GM21447 (cell line): ENCODE results near the gene ACBD6.
A peak's percentile ranks its signal among the peaks of the same experiment; 100 is the strongest.
"Not testable (repeated sequence)": the region's sequence is repeated elsewhere in the genome, so short reads cannot be mapped to it uniquely, and the experiment has no call there.

Source experiments
- ATAC-seq: cut with Tn5 transposase; IDR thresholded peaks from one replicate; pipeline ENCODE4 v1.9.1; 2021; ENCODE audit not compliant: unreplicated experiment

Gene ACBD6

GRCh38 chr1:180489976-180490375 lies 12.4 kb downstream of the ACBD6 start:
- ATAC-seq = no peak

- no peak for ATAC-seq
These were observed 13.1 kb downstream of the ACBD6 start for GRCh38 chr1:180489313-180489712.

DNA sequence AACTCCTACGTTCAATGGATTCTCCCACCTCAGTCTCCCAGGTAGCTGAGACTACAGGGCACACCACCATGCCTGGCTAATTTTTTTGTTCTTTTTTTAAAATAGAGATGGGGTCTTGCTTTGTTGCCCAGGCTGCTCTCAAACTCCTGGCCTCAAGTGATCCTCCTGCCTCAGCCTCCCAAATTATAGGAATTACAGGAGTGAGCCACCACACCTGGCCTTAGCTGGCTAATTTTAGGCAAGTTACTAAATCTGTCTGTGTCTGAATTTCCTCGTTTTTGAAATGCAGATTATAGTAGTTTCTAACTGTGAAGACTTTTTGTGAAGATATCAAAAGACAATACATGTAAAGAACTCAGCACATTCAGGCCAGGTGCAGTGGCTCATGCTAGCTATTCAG lies 13.7 kb downstream of the ACBD6 start:
- no peak for ATAC-seq

- ATAC-seq = no peak
These were observed 16.3 kb downstream of the ACBD6 start for GRCh38 chr1:180486092-180486491.

DNA sequence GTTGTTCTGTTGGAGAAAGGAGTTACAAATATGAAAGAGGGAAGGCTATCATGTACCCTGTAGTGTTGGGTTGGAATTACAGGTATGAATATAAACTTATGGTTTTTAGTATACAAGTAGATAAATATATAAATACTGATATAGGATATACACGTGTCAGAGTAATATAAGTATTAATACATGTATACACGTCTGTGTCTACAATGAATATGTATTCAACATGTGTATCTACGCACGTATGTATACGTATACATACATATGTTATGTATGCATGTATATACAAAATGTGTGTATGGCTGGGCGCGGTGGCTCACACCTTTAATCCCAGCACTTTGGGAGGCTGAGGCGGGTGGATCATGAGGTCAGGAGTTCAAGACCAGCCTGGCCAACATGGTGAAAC lies 17.9 kb downstream of the ACBD6 start:
- no peak for ATAC-seq

GRCh38 chr1:180482425-180483275 lies 19.7 kb downstream of the ACBD6 start:
- peak; percentile 61 for ATAC-seq

DNA sequence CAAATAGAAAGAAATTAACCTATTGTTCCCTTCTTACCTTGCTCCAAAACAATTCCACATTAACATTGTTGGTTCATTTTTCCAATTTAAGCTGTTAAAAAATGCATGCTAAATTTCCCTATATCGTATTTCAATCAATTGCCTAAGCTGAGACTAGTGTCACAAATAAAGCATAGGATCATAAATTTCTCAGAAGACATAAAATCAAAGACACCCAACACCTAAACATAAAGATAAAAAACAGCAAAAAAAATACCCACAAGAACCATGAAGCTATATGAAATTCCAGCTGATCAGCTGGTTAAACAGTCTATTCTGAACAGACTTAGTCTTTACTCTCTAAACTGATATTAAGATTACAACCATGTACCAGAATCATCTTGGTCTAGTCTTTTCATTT lies 32.3 kb downstream of the ACBD6 start:
- no peak for ATAC-seq

GRCh38 chr1:180468311-180468710 lies 34.1 kb downstream of the ACBD6 start:
- no peak for ATAC-seq

DNA sequence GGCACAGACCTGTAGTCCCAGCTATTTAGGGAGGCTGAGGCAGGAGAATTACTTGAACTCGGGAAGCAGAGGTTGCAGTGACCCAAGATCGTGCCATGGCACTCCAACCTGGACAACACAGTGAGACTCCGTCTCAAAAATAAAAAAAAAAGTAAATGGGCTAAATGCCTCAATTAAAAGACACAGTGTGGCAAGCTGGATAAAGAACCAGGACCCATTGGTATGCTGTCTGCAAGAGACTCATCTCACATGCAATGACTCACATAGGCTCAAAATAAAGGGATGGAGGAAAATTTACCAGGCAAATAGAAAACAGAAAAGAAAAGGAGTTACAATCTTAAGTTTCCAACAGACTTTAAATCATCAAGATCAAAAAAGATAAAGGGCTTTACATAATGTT lies 40.3 kb downstream of the ACBD6 start:
- ATAC-seq = no peak

DNA sequence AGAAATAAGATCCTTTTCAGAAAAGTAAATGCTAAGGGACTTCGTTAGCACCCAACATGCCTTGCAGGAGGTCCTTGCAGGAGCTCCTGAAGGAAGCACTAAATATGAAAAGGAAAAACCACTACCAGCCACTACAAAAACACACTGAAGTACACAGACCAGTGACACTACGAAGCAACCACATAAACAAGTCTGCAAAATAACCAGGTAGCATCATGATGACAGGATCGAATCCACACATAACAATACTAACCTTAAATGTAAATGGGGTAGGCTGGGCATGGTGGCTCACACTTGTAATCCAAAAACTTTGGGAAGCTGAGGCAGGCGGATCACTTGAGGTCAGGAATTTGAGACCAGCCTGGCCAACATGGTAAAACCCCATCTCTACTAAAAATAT lies 40.7 kb downstream of the ACBD6 start:
- not testable (repeated sequence) for ATAC-seq

DNA sequence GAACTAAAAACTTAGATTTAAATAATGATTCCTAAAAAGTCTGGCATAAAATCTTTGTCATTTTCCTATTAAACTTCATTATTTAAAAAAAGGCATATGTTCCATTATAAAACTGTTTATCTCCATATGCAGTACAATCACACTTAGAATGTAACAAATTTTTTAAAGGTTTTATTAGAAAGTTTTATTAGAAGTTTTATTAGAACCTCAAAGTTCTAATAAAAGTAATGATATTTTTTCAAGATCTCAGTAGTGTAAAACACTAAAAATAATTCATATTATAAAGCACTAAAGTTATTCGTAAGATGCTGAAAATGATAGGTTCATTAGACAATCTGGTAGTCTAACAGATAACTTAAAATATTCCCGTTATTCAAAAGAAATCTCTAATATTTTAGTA lies 43.6 kb downstream of the ACBD6 start:
- no peak for ATAC-seq

GRCh38 chr1:180456191-180456590 lies 46.2 kb downstream of the ACBD6 start:
- no peak for ATAC-seq

DNA sequence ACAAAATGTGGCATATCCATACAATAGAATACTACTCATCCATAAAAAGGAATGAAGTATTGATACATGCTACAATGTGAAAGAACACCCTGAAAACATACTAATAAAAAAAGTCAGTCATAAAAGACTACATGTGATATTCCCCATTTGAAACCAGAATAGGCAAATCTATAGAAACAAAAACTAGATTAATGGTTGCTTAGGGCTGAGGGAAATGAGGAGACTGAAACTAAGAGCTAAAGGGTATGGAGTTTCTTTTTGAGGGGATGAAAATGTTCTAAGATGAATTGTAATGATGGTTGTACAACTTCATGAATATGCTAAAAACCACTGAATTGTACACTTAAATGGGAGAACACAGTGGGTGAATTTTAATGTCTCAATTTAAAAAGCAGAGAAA lies 50.9 kb downstream of the ACBD6 start:
- no peak for ATAC-seq

DNA sequence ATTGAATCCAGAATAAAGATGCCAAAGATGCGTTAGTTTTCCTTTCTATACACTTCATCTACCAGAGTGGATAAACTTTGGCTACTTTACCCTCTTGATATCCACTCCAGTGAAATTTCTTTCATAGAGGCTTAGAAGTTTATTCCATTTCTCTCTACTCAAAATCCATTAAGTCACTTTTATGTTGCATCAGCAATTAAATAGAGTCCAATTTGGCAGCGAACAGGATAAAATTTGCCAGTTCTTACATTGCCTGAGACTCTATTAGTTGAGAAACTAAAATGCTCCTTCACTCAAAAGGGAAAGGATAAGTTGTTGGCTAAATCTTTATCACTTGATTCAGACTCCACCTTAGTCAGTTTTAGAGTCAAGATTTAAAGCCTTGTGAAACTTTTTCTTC lies 57.9 kb downstream of the ACBD6 start:
- ATAC-seq = no peak

DNA sequence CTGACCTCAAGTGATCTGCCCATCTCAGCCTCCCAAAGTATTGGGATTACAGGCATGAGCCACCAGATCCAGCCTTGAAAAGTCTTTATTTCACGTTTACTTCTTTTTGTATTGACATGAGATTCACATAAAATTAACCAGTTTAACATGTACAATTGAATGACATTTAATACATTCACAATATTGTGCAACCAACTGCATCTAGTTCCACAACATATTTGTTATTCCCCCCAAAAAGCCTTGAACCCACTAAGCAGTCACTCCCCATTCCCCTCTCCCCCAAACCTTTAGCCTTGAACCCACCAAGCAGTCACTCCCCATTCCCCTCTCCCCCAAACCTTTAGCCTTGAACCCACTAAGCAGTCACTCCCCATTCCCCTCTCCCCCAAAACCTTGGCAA lies 62.0 kb downstream of the ACBD6 start:
- no peak for ATAC-seq

DNA sequence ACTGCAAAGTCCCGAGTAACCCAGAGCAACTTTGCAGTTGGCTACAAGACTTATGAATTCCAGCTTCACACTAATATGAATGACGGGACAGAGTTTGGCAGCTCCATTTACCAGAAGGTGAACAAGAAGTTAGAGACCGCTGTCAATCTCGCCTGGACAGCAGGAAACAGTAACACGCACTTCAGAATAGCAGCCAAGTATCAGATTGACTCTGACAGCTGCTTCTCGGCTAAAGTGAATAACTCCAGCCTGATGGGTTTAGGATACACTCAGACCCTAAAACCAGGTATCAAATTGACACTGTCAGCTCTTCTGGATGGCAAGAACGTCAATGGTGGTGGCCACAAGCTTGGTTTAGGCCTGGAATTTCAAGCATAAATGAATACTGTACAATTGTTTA lies 66.8 kb downstream of the ACBD6 start:
- ATAC-seq = no peak

- ATAC-seq = no peak
These were observed 68.5 kb downstream of the ACBD6 start for GRCh38 chr1:180433873-180434272.

DNA sequence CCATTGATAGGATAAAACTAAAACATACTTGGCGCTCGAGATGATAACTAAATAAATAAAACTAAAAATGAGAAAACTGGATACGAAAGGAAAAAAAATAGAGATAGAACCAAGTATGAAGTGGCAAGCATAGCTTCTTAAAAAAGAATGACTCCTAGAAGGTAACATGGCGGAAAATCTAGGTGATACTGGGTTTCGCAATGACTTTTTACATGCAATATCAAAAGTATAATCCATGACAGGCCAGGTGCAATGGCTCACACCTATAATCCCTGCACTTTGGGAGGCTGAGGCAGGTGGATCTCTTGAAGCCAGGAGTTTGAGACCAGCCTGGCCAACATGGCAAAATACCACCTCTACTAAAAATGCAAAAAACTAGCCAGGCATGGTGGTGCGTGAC lies 70.7 kb downstream of the ACBD6 start:
- no peak for ATAC-seq

GRCh38 chr1:180428782-180429695 lies 73.3 kb downstream of the ACBD6 start:
- no peak for ATAC-seq

- no peak for ATAC-seq
These were observed 76.4 kb downstream of the ACBD6 start for GRCh38 chr1:180425952-180426351.

DNA sequence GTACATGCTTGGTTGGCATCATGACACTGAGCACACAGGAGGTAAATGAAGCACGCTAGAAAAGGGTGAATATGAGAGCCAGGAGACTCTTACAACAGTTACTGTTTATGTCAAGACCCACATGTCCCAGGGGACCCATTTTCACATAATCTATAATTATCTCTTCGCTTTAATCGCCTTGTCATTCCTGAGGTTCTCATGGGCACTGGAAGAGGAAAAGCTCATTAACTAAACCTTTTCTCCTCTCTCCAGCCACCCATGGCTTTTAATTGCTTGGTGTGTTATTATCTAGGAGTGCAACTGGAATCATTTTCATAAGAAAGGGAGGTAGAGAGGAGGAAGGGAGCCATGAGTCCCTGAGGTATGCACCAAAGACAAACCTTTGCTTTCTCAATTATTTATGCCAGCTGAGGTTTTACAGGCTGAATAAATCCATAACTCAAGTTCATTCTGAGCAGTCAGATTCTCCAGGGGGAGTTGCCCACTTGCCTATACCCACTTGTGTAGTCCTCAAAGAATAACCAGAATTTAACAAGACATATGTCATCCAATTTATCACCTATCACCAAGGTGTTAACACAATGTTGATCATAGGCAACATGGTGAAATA lies 77.4 kb downstream of the ACBD6 start:
- ATAC-seq = no peak

DNA sequence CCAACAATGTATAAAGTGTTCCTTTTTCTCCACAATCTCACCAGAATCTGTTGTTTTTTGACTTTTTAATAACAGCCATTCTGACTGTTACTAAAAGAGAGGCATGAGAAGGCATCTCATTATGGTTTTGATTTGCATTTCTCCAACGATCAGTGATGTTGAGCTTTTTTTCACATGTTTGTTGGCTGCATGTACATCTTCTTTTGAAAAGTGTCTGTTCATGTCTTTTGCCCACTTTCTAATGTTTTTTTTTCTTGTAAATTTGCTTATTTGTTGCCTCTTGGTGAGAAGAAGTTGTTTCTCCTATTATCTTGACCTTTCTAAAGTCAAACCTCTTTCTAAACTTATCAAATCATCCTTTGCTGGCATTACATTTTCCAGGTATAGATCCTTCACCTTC lies 80.8 kb downstream of the ACBD6 start:
- ATAC-seq = no peak
